ENCODE data around the gene ATP6V0B.

The ATP6V0B gene

DNA sequence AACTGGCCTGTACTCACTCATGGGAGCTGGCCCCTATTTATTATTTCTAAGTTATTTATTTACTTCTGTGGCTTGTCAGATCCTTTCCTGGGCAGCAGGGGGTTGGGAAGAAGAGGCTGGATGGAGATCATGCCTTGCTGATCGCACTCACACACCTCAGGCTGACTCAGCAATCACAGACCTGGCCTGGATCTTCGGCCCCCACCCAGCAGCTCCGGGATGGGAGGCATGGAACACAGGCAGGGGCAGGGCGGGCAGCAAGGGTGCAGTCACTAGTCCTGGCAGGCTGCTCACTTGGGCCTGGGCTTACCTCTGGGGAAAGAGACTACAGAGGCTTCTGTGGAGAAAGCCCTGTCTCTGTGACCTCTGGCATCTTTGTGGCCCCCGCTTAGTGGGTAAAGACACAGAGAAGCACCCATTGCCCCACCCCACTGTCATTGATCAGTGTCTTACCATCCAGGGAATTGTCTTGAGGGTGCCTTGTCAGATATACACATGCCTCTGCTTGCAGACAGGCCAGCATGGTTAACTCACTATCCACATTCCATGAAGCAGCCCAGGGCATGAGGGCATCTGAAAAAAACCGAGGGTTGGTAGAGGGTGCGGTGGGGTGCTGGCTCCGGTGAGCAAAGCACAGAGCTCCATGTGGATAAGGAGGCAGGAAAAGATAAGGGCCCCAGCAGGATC, 37.4 kb upstream of the ATP6V0B start:
- no peaks in the 10 kb centered on the region for H3K9me3 Mint-ChIP-seq
- H3K27ac Mint-ChIP-seq = no peak overlapping the region
- no peak overlapping the region for H3K4me3 Mint-ChIP-seq
- peaks cover 27% of the 10 kb centered on the region for H3K27me3 Mint-ChIP-seq
- H3K36me3 Mint-ChIP-seq (ENCODE audit: low read depth) = no peaks in the 10 kb centered on the region
- H3K4me1 Mint-ChIP-seq (ENCODE audit: low read depth) = peaks cover 45% of the 10 kb centered on the region
- intact Hi-C loops (cut with micrococcal nuclease) = no loop called here

DNA sequence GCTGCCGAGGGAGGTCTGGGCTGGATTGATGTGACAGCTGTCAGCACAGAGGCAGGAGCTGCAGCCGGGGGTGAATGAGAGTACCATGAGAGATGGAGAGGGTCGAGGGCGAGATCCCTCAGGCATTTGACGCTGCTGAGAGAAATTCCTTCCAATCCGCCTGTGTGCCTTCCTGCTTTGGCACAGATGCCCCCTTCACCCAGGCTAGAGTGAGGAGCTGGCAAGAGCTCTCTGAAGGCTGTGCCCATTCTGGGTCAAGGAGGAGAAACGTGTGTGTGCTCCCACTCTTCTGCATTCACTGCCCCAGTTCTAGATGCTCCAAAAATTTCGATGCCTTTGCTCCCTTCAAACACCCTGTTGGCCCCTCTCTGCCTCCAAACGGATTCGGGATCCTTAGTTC, 36.4 kb upstream of the ATP6V0B start:
- peaks cover 7% of the 10 kb centered on the region for H3K36me3 Mint-ChIP-seq (ENCODE audit: low read depth)
- no peak overlapping the region for H3K4me3 Mint-ChIP-seq
- H3K27me3 Mint-ChIP-seq = peaks cover 17% of the 10 kb centered on the region
- H3K27ac Mint-ChIP-seq = no peak overlapping the region
- intact Hi-C loops (cut with micrococcal nuclease) = no loop called here
- peaks cover 49% of the 10 kb centered on the region for H3K4me1 Mint-ChIP-seq (ENCODE audit: low read depth)
- no peaks in the 10 kb centered on the region for H3K9me3 Mint-ChIP-seq

DNA sequence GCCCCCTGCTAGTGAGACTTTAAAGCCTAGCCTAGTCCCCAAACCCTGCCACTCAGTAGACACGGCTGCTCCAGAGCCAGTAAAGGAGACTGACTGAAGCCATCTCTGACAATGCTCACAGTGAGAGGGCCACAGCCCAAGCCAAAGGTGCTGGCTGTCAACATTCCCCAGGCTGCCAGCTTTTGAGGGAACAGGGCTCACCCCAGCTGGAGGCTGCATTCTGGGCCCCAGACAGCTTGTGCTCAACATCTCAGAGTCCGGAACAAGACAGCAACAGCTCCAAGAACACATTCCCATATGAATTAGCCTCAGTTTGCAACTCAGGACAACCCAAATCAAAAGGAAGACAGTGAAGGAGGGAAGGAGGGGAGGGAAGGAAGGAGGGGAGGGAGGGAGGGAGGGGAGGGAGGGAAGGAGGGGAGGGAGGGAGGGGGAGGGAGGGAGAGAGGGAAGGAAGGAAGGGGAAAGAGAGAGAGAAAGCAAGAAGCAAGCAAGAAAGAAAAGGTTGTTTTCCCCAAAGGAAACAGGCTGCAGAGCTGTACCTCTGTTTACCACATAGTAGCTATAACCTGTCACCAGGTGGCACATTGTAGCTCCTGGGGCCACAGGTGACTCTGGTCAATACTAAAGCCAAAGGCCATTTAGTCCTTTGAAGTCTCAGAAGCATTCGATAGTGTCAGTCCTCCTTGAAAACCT, 35.7 kb upstream of the ATP6V0B start:
- H3K27me3 Mint-ChIP-seq = peaks cover 12% of the 10 kb centered on the region
- H3K4me1 Mint-ChIP-seq (ENCODE audit: low read depth) = peaks cover 43% of the 10 kb centered on the region
- no peak overlapping the region for H3K4me3 Mint-ChIP-seq
- intact Hi-C loops (cut with micrococcal nuclease) = no loop called here
- H3K9me3 Mint-ChIP-seq = no peaks in the 10 kb centered on the region
- no peak overlapping the region for H3K27ac Mint-ChIP-seq
- H3K36me3 Mint-ChIP-seq (ENCODE audit: low read depth) = peaks cover 7% of the 10 kb centered on the region

DNA sequence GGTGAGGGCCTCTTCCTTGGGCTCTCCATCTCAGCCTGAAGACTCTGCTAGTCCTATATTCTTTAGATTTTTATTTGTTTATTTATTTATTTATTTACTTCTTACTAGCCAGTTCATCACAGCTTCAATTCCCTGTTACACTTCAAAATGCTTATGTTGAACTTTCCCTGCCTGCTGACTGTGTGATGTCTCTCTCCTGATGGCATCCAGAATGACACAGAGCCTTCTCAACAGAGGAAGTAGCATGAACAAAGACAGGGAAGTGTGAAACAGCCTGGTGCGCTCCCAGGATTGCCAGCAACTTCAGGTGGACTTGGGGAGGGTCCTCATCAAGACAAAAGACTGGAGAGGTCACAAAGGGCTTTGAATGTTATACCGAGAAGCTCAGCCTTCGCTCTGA, 32.3 kb upstream of the ATP6V0B start:
- intact Hi-C loops (cut with micrococcal nuclease) = loop anchor here (10.0 kb wide), 1 partner anchor 92 kb away; the partner anchor contains the start of gene SLC6A9
- H3K36me3 Mint-ChIP-seq (ENCODE audit: low read depth) = peaks cover 21% of the 10 kb centered on the region
- peaks cover 48% of the 10 kb centered on the region for H3K4me1 Mint-ChIP-seq (ENCODE audit: low read depth)
- H3K27ac Mint-ChIP-seq = peak overlapping the region; percentile 56
- no peak overlapping the region for H3K4me3 Mint-ChIP-seq
- no peaks in the 10 kb centered on the region for H3K9me3 Mint-ChIP-seq
- no peaks in the 10 kb centered on the region for H3K27me3 Mint-ChIP-seq

DNA sequence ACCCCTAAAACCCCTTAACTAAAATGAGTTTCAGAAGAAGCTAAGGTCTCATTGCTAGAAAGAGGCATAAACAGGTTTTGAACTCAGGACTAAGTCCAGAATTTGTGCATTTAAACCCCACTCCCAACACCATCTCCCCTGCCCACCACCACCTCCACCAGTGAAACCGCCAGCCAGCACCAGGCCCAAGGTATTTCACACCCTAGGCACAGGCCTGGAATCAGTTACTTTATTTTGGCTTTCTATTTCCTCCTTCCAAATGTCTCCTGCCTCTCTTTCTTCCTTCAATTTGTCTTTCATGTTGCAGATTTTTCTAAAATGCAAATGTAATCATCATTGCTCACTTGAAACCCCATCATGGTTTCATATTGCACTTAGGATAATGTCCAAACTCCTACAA, 29.9 kb upstream of the ATP6V0B start:
- Mint-ChIP-seq H3K36me3 (ENCODE audit: low read depth) (peaks cover 33% of the 10 kb centered on the region), H3K27ac (no peak overlapping the region), H3K4me3 (no peak overlapping the region), H3K9me3 (no peaks in the 10 kb centered on the region), H3K4me1 (ENCODE audit: low read depth) (peaks cover 66% of the 10 kb centered on the region), H3K27me3 (no peaks in the 10 kb centered on the region)
- intact Hi-C loops (cut with micrococcal nuclease) = loop anchor here (10.0 kb wide), 1 partner anchor 90 kb away; the partner anchor contains the start of gene SLC6A9

DNA sequence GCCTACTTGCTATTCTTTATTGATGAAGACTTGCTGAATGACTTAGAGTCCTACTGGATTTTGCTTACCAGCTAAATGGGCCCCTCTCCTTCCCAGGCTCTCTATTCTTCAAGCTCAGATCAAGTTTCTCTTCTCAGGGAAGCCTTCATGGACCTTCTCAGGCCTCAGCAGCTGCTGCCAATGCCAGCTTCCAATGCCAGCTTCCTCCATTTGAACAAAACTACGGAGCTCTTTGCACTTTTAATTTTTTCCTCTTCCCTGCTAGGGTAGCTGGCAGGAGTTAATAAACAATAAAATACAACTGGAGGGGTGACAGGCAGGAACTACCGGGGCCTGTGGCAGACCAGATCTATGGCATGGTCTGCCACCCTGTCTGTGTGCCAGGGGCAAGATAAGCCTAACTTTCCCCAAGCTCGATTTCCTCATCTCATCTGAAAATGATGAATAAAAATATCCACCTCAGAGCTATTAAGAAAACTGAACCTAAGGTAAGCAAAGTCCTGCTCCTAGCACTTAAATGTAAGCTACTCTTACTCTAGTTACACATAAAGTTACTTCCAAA, 29.0 kb upstream of the ATP6V0B start:
- Mint-ChIP-seq H3K4me3 (peak overlapping the region; percentile 91), H3K36me3 (ENCODE audit: low read depth) (peaks cover 42% of the 10 kb centered on the region), H3K27me3 (no peaks in the 10 kb centered on the region), H3K27ac (peak overlapping the region; percentile 93), H3K9me3 (no peaks in the 10 kb centered on the region), H3K4me1 (ENCODE audit: low read depth) (peaks cover 72% of the 10 kb centered on the region)
- intact Hi-C loops (cut with micrococcal nuclease) = loop anchor here (1.0 to 10.0 kb wide), 5 partner anchors 9 to 89 kb away; partner anchors contain the start of genes ATP6V0B, CCDC24 and SLC6A9

DNA sequence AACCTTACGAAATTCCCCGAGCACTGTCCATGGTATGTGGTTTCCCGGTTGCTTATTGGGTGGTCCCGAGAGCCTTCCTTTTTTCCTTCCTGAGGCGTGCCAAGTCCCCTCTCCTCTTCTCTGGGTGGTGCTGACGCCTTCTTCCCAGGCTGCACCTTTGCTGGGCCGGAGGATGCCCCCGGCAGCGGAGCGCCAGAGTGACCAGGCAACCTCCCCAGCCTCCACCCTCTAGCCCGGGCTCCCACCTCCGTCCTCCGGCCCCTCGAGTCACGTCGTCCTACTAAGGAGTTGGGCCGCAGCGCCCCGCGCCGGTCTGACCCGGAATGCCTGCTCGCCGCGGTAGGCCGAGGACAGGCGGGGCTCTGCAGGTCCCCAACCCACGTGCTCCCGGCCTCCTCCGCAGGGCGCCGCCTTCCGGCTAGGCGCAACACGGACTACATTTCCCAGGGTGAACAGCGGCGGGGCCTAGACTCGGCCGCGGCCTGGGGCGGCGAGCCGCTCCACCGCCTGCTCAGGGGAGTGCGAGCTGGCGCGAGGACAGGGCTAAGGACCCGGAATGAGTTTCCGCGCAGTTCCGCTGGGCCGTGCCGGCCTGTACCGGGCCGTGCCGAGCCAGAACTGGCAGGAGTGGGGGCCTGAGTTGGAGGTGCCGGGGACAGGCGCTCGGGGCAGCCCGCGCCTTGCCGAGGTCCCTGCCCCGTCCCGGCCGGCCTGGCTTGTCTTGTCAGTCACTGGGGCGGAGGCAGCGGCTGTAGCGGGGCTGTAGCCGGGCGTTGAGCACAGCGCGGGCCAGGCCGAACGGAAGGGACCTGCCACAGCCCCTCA, 28.3 kb upstream of the ATP6V0B start, which contains the start of gene IPO13:
Gene IPO13, plus strand, starts transcription at position 715 of the 825 bp plus-strand sequence. CDS start 651 bp downstream, outside the sequence.
- H3K9me3 Mint-ChIP-seq = no peaks in the 10 kb centered on the region
- peaks cover 79% of the 10 kb centered on the region for H3K4me1 Mint-ChIP-seq (ENCODE audit: low read depth)
- H3K27ac Mint-ChIP-seq = peak within 1 kb of the TSS; percentile 93
- peaks cover 49% of the 10 kb centered on the region for H3K36me3 Mint-ChIP-seq (ENCODE audit: low read depth)
- intact Hi-C loops (cut with micrococcal nuclease) = loop anchor here (1.0 to 10.0 kb wide), 5 partner anchors 10 to 88 kb away; partner anchors contain the start of genes ATP6V0B, CCDC24 and SLC6A9
- H3K4me3 Mint-ChIP-seq = peak within 1 kb of the TSS; percentile 91
- no peaks in the 10 kb centered on the region for H3K27me3 Mint-ChIP-seq

DNA sequence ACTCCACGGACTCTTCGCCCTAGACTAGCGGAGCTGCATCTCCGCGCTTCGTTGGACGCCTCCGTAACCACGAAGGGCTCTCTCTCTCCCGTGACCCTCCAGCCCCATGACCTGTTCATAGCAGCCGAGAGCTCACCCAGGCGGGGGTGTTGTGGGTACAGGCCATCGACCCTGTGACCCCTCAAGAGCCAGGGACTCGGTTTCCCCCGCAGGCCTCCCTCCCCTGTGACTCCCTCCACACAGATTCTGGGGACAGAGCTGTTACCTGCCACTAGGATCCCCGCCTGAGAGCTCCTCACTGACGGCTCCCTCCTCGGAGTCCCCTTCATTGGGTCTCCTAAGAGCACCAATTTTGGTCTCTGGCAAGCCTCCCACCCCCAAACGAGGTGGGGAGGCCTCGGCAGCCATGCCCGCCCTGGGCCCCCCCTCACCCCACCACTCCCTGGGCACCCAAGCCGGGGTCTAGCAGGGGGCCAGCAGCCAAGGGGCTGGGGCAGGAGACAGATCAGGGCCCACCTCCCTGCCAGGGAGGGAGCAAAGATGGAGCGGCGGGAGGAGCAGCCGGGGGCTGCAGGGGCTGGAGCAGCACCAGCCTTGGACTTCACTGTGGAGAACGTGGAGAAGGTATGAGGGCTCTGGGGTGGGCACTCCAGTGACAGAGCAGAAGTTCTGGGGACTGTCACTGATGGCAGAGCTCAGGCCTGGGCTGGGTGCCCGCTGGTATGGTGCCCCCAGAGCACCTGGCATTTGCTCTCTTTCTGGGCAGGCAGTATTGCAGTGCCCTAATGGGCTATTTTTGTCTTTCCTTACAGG, 27.5 kb upstream of the ATP6V0B start:
- Mint-ChIP-seq H3K4me1 (ENCODE audit: low read depth) (peaks cover 76% of the 10 kb centered on the region), H3K4me3 (peak overlapping the region; percentile 91), H3K9me3 (no peaks in the 10 kb centered on the region), H3K27ac (peak overlapping the region; percentile 93), H3K36me3 (ENCODE audit: low read depth) (peaks cover 53% of the 10 kb centered on the region), H3K27me3 (no peaks in the 10 kb centered on the region)
- intact Hi-C loops (cut with micrococcal nuclease) = loop anchor here (2.0 to 10.0 kb wide), 2 partner anchors 44 to 88 kb away; partner anchors contain the start of genes CCDC24 and SLC6A9

DNA sequence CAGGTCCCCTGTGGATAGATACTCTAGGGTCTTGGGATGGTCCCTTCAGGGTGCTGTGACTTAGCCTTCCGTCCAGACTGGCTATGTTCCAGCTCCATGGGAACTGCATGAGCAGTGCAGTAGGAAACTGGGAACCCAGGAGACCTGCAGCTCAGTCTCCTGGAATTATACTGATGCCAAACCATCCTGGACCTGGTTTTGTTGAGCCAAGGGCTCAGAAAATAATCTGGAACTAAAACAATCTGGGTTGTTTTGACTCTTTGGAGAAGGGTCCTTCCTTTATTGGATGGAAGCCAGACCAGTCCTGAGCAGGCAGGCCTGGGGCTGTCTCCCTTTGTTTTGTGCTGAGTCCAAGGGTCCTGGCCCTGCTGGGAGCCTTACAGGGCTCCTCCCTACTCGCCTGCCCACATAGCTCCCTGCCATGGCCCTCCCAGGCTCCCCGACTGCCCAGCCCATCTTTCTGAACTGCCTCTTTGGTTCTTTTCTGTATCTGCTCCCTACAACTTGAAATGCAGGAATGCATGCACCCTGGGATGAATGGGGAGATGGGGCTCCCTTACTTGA, 26.8 kb upstream of the ATP6V0B start:
- H3K27ac Mint-ChIP-seq = peak overlapping the region; percentile 93
- H3K4me1 Mint-ChIP-seq (ENCODE audit: low read depth) = peaks cover 69% of the 10 kb centered on the region
- no peaks in the 10 kb centered on the region for H3K27me3 Mint-ChIP-seq
- H3K36me3 Mint-ChIP-seq (ENCODE audit: low read depth) = peaks cover 48% of the 10 kb centered on the region
- H3K9me3 Mint-ChIP-seq = no peaks in the 10 kb centered on the region
- peak overlapping the region; percentile 91 for H3K4me3 Mint-ChIP-seq
- intact Hi-C loops (cut with micrococcal nuclease) = loop anchor here (2.0 to 10.0 kb wide), 2 partner anchors 43 to 87 kb away; partner anchors contain the start of genes CCDC24 and SLC6A9

DNA sequence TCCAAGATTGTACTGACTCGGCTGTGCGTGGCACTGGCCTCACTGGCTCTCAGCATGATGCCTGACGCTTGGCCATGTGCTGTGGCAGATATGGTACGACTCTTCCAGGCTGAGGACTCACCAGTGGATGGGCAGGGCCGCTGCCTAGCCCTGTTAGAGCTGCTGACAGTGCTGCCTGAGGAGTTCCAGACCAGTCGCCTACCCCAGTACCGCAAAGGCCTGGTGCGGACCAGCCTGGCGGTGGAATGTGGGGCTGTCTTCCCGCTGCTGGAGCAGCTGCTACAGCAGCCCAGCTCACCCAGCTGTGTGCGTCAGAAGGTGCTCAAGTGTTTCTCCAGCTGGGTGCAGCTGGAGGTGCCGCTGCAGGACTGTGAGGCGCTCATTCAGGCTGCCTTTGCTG, 25.1 kb upstream of the ATP6V0B start:
- no peaks in the 10 kb centered on the region for H3K9me3 Mint-ChIP-seq
- H3K27me3 Mint-ChIP-seq = no peaks in the 10 kb centered on the region
- H3K4me1 Mint-ChIP-seq (ENCODE audit: low read depth) = peaks cover 63% of the 10 kb centered on the region
- no peak overlapping the region for H3K4me3 Mint-ChIP-seq
- H3K27ac Mint-ChIP-seq = no peak overlapping the region
- peaks cover 47% of the 10 kb centered on the region for H3K36me3 Mint-ChIP-seq (ENCODE audit: low read depth)
- intact Hi-C loops (cut with micrococcal nuclease) = loop anchor here (10.0 kb wide), 1 partner anchor 85 kb away; the partner anchor contains the start of gene SLC6A9

DNA sequence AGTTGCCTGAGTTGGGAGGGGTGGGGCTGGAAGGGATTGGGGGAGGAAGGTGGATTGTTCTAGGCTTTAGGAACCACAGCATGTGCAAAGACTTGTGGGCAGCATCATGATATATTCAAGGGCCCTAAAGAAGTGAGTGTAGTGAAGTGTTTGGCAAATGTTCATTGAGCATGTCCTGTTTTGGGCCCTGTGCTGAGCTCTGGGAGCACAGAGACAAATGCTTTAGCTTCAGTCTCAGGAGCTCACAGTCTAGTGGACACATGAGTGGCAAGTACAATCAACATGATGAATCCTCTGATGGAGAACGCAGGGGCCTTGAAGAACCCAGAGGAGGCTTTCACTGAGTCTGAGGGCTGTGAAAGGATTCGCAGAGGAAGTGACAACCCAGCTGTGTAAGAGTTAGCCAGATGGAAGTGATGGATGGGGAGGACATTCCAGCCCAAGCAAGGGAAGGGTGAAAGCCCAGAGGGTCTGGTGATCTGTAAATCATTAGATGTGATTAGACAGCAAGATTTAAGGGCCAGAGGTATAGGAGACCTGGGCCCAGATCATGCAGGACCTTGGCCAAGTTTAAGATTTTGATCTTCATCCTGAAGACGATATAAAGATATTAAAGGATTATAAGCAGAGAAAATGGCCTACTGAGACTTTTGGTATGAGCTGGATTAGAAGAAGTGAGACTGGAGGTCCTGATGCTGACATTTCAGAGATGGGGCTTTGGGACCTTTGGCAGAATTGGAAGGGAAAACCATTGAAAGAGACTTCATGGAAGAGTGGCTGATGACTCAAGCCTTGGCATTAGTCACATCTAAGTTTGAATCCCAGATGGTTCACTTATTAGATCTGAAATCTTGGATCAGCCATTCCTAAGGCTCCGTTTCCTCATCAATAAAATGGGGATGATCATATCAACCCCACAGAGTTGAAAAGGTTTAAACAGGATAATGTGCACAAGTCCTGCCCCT, 23.5 kb upstream of the ATP6V0B start:
- H3K27me3 Mint-ChIP-seq = no peaks in the 10 kb centered on the region
- no peak overlapping the region for H3K27ac Mint-ChIP-seq
- intact Hi-C loops (cut with micrococcal nuclease) = no loop called here
- H3K4me3 Mint-ChIP-seq = no peak overlapping the region
- H3K4me1 Mint-ChIP-seq (ENCODE audit: low read depth) = peaks cover 46% of the 10 kb centered on the region
- H3K9me3 Mint-ChIP-seq = no peaks in the 10 kb centered on the region
- H3K36me3 Mint-ChIP-seq (ENCODE audit: low read depth) = peaks cover 57% of the 10 kb centered on the region

Data from dendritic cell treated with granulocyte-macrophage colony-stimulating factor and Interleukin-4, amounts not matched to agents 40 ng/mL and 50 ng/mL, for 4 days (primary cell).